HCT116 (cell line): ENCODE results near the gene FAM110A.

ENCODE experiments used
- ATF3 ChIP-seq: IDR thresholded peaks from 2 replicates; pipeline ENCODE4 v1.6.1; 2012
- CEBPB ChIP-seq: IDR thresholded peaks from 2 replicates; pipeline ENCODE4 v1.6.1; 2012; ENCODE audit warnings: low read depth
- CTCF ChIP-seq, 3 experiments: fragments of 200-600 bp in 1 of 3; sonication (generic) in 1 of 3; IDR thresholded peaks in 2 of 3; conservative IDR thresholded peaks in 1 of 3; 2 replicates each; pipeline ENCODE4 v1.5.1; 2012 to 2017; ENCODE audit warnings: low read depth in 2 of 3, low read length in 2 of 3, antibody characterized with exemption in 1 of 3, borderline replicate concordance in 1 of 3, control low read depth in 1 of 3, mild to moderate bottlenecking in 1 of 3, mixed read lengths in 1 of 3, mixed run types in 1 of 3, moderate library complexity in 1 of 3; ENCODE audit not compliant: insufficient read depth in 1 of 3
- EZH2 ChIP-seq: fragments of 200-600 bp; sonication (generic); IDR thresholded peaks from 2 replicates; pipeline ENCODE4 v1.6.1; 2017; ENCODE audit warnings: antibody characterized with exemption, mixed run types
- ZNF274 ChIP-seq: fragments of 200-500 bp; sonication (Bioruptor generic); IDR thresholded peaks from 2 replicates; pipeline ENCODE4 v1.6.1; 2014; ENCODE audit warnings: mild to moderate bottlenecking, low read depth, low read length, inconsistent platforms

- TF ChIP-seq ATF3 (no peak), EZH2 (no peak), CTCF (IDR thresholded peaks at IDR 0.05 in 2 of 3, conservative IDR thresholded peaks at IDR 0.05 in 1 of 3; ENCODE audit: borderline replicate concordance in 1 of 3, insufficient read depth in 1 of 3, low read depth in 2 of 3, low read length in 2 of 3) (no peak), ZNF274 (no peak), CEBPB (no peak)
Observed at GRCh38 chr20:848193-848592, 14.7 kb downstream of the FAM110A start.
